HEK293T (cell line): Measurements from ENCODE around the gene ARNT2.

ENCODE experiments used
- ELF4 ChIP-seq: fragments of 450-650 bp; IDR thresholded peaks from 2 replicates; pipeline ENCODE4 v1.6.1; 2017; ENCODE audit warnings: antibody characterized with exemption
- FOXM1 ChIP-seq: fragments of 450-650 bp; IDR thresholded peaks from 2 replicates; pipeline ENCODE4 v1.6.1; 2017; ENCODE audit warnings: mild to moderate bottlenecking, borderline replicate concordance
- TARDBP ChIP-seq: fragments of 450-650 bp; IDR thresholded peaks from 2 replicates; pipeline ENCODE4 v1.6.1; 2016

DNA sequence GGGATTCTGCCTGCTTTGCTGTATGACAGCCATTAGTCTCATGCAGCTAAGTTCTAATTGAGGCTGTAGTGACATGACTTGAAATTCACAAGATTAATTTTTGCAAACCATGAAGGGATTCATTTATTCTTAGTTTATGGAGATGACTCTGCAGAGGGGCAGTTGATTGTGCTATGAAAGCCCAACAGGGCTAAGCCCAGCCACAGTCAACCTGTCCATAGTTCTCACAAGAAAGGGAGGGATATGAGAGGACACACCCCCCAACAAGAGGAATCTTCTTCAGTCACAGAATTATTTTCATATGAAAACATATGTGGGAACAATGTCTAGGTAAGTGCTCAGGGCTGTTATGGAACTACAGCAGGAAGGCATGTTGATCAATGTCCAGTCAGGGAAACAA, 229.0 kb downstream of the ARNT2 start:
- TF ChIP-seq FOXM1 (no peak), TARDBP (no peak), ELF4 (no peak)
